HG03354 (cell line): Measurements from ENCODE around the gene HVCN1.

Experiments used
- ATAC-seq: cut with Tn5 transposase; IDR thresholded peaks from one replicate; pipeline ENCODE4 v1.9.1; 2021; ENCODE audit warnings: mild to moderate bottlenecking; ENCODE audit not compliant: unreplicated experiment, poor library complexity, severe bottlenecking

Gene HVCN1

GRCh38 chr12:110702081-110702480 lies 13.2 kb upstream of the HVCN1 start:
- no peak for ATAC-seq

- ATAC-seq, result no peak
These were observed 10.9 kb upstream of the HVCN1 start for GRCh38 chr12:110699591-110700445.

GRCh38 chr12:110698171-110698902 lies 9.4 kb upstream of the HVCN1 start:
- peak; percentile 92 for ATAC-seq

- ATAC-seq, result no peak
These were observed 8.3 kb upstream of the HVCN1 start for GRCh38 chr12:110697236-110697635.

GRCh38 chr12:110696283-110696682 lies 7.4 kb upstream of the HVCN1 start:
- no peak for ATAC-seq

GRCh38 chr12:110694330-110694901 lies 5.5 kb upstream of the HVCN1 start:
- no peak for ATAC-seq

- no peak for ATAC-seq
These were observed 4.8 kb upstream of the HVCN1 start for GRCh38 chr12:110693731-110694130.

- ATAC-seq, result no peak
These were observed 1.2 kb upstream of the HVCN1 start for GRCh38 chr12:110690127-110690430.

- peak; percentile 57 for ATAC-seq
These were observed 589 bp upstream of the HVCN1 start for GRCh38 chr12:110689281-110690126.

GRCh38 chr12:110687396-110688169 lies 1.3 kb downstream of the HVCN1 start:
- ATAC-seq, result no peak

- no peak for ATAC-seq
These were observed 2.5 kb downstream of the HVCN1 start for GRCh38 chr12:110686294-110686903.

- no peak for ATAC-seq
These were observed 4.5 kb downstream of the HVCN1 start for GRCh38 chr12:110684312-110684836.

- no peak for ATAC-seq
These were observed 5.0 kb downstream of the HVCN1 start for GRCh38 chr12:110683888-110684287.

GRCh38 chr12:110680032-110680431 lies 8.9 kb downstream of the HVCN1 start:
- no peak for ATAC-seq

GRCh38 chr12:110679201-110679600 lies 9.7 kb downstream of the HVCN1 start:
- ATAC-seq, result no peak

GRCh38 chr12:110677982-110678381 lies 10.9 kb downstream of the HVCN1 start:
- ATAC-seq, result no peak

- ATAC-seq, result peak; percentile 73
These were observed 11.6 kb downstream of the HVCN1 start for GRCh38 chr12:110677206-110677911.

- no peak for ATAC-seq
These were observed 12.7 kb downstream of the HVCN1 start for GRCh38 chr12:110676171-110676570.
